Prostate gland (tissue), 2 donors: ENCODE data around the gene POMGNT2.
"Not testable (repeated sequence)": the region's sequence is repeated elsewhere in the genome, so short reads cannot be mapped to it uniquely, and the experiment has no call there.

Experiments
- CTCF ChIP-seq, 4 experiments: fragments of 200-600 bp in 2 of 4; fragments of 450-650 bp in 2 of 4; sonication (generic) in 2 of 4; IDR thresholded peaks; 1 replicate in 3 of 4; 2 replicates in 1 of 4; pipeline ENCODE4 v1.5.1; 2016 to 2019; ENCODE audit warnings: antibody characterized with exemption in 4 of 4, mild to moderate bottlenecking in 2 of 4, moderate library complexity in 2 of 4
- POLR2AphosphoS5 ChIP-seq: sonication (generic); formaldehyde crosslinking; IDR thresholded peaks from one replicate; pipeline ENCODE4 v1.6.1; 2017; ENCODE audit warnings: antibody characterized with exemption

GRCh38 chr3:43070670-43071069 is 35.2 kb downstream of the POMGNT2 start:
- not testable (repeated sequence) for TF ChIP-seq CTCF (IDR thresholded peaks at IDR 0.05); POLR2AphosphoS5
